ENCODE data around the gene CYTH4. TPM values are rescaled to one million over a fixed set of nuclear protein-coding genes. Genes with fewer than 3 reads are reported as not detected.

Gene CYTH4
- total RNA-seq, 2 donors from 2014 or later, result 1.5 to 5.9 TPM

- H3K27me3 ChIP-seq, result no peaks in the 10 kb centered on the region
- peaks cover 0 to 8% of the 10 kb centered on the region in 2 donors for H3K4me1 ChIP-seq
- no peaks in the 10 kb centered on the region for H3K9me3 ChIP-seq
Observed at GRCh38 chr22:37349043-37349814, 66.9 kb downstream of the CYTH4 start.

GRCh38 chr22:37351232-37351631 lies 68.9 kb downstream of the CYTH4 start:
- Histone ChIP-seq H3K4me3 (no peak overlapping the region), H3K9me3 (no peaks in the 10 kb centered on the region), H3K36me3 (no peaks in the 10 kb centered on the region), H3K27ac (no peak overlapping the region), H3K27me3 (no peaks in the 10 kb centered on the region), H3K4me1 (peaks cover 0 to 2% of the 10 kb centered on the region in 2 donors)
- no peak for DNase-seq (ENCODE audit: low spot score)
- no peak for TF ChIP-seq CTCF (IDR thresholded peaks at IDR 0.05)

More at GRCh38 chr22:37349043-37349814, 66.9 kb downstream of the CYTH4 start:
- H3K4me3 ChIP-seq, result no peak overlapping the region
- H3K27ac ChIP-seq, result no peak overlapping the region
- H3K36me3 ChIP-seq, result no peaks in the 10 kb centered on the region
- DNase-seq (ENCODE audit: low spot score), result no peak
- no peak for TF ChIP-seq CTCF (IDR thresholded peaks at IDR 0.05)

- Histone ChIP-seq H3K4me3 (no peak overlapping the region), H3K27ac (no peak overlapping the region), H3K4me1 (no peaks in the 10 kb centered on the region), H3K36me3 (no peaks in the 10 kb centered on the region), H3K9me3 (no peaks in the 10 kb centered on the region), H3K27me3 (no peaks in the 10 kb centered on the region)
- TF ChIP-seq CTCF (IDR thresholded peaks at IDR 0.05), result no peak
- no peak for DNase-seq (ENCODE audit: low spot score)
Observed at GRCh38 chr22:37352481-37352880, 70.2 kb downstream of the CYTH4 start.

GRCh38 chr22:37353839-37354238 lies 71.5 kb downstream of the CYTH4 start:
- Histone ChIP-seq H3K4me1 (no peaks in the 10 kb centered on the region), H3K27me3 (no peaks in the 10 kb centered on the region), H3K4me3 (no peak overlapping the region), H3K27ac (no peak overlapping the region), H3K9me3 (no peaks in the 10 kb centered on the region), H3K36me3 (no peaks in the 10 kb centered on the region)
- DNase-seq (ENCODE audit: low spot score), result no peak
- no peak for TF ChIP-seq CTCF (IDR thresholded peaks at IDR 0.05)

- no peak overlapping the region for H3K27ac ChIP-seq
- H3K4me1 ChIP-seq, result no peaks in the 10 kb centered on the region
- no peaks in the 10 kb centered on the region for H3K27me3 ChIP-seq
- H3K36me3 ChIP-seq, result no peaks in the 10 kb centered on the region
- no peak overlapping the region for H3K4me3 ChIP-seq
- no peak for DNase-seq (ENCODE audit: low spot score)
- no peaks in the 10 kb centered on the region for H3K9me3 ChIP-seq
- no peak for TF ChIP-seq CTCF (IDR thresholded peaks at IDR 0.05)
Observed at GRCh38 chr22:37354261-37354660, 72.0 kb downstream of the CYTH4 start.

- no peaks in the 10 kb centered on the region for H3K4me1 ChIP-seq
- no peak for TF ChIP-seq CTCF (IDR thresholded peaks at IDR 0.05)
- no peak overlapping the region for H3K27ac ChIP-seq
- H3K27me3 ChIP-seq, result no peaks in the 10 kb centered on the region
- no peak overlapping the region for H3K4me3 ChIP-seq
- no peak for DNase-seq (ENCODE audit: low spot score)
- no peaks in the 10 kb centered on the region for H3K36me3 ChIP-seq
- H3K9me3 ChIP-seq, result no peaks in the 10 kb centered on the region
Observed at GRCh38 chr22:37354670-37355069, 72.4 kb downstream of the CYTH4 start.

Measured in right atrium auricular region (tissue), 2 donors.